Lower leg skin (tissue), 3 donors: ENCODE measurements around the gene CENPS.

ENCODE experiments used
- CTCF ChIP-seq, 3 donors: fragments of 450-650 bp; IDR thresholded peaks; one replicate each; pipeline ENCODE4 v1.5.1; 2016; ENCODE audit warnings: antibody characterized with exemption in 3 of 3, mild to moderate bottlenecking in 3 of 3, moderate library complexity in 2 of 3
- POLR2A ChIP-seq, 2 donors: fragments of 450-650 bp; IDR thresholded peaks; one replicate each; pipeline ENCODE4 v1.6.1; 2016 to 2017; ENCODE audit warnings: antibody characterized with exemption in 2 of 2, mild to moderate bottlenecking in 1 of 2, moderate library complexity in 1 of 2

- TF ChIP-seq CTCF (IDR thresholded peaks at IDR 0.05) (peak in 2 of 3 donors; percentile 52 to 93), POLR2A (IDR thresholded peaks at IDR 0.05) (no peak)
Observed at GRCh38 chr1:10430216-10431069, at the start of gene CENPS.
